ENCODE results near the gene ZBED3. TPM values are rescaled to one million over a fixed set of nuclear protein-coding genes. Genes with fewer than 3 reads are reported as not detected.

The ZBED3 gene
- total RNA-seq, 2 experiments from 2014 or later, result 0.47 to 0.71 TPM

GRCh38 chr5:77022511-77023417 lies 64.3 kb downstream of the ZBED3 start:
- ChIA-PET CTCF (interaction anchor here (1.0 kb wide), 1 partner anchor 85 kb away, joined by 3 read pairs; no protein-coding TSS in a partner anchor), POLR2A (no interaction called here)
- no peak for DNase-seq
- peaks cover 10% of the 10 kb centered on the region for H3K9me3 Mint-ChIP-seq
- H3K4me1 Mint-ChIP-seq, result peaks cover 8% of the 10 kb centered on the region
- H3K36me3 Mint-ChIP-seq (ENCODE audit: low read depth), result no peaks in the 10 kb centered on the region
- H3K4me3 Mint-ChIP-seq, result no peak overlapping the region
- peaks cover 30% of the 10 kb centered on the region for H3K27me3 Mint-ChIP-seq
- H3K27ac Mint-ChIP-seq, result no peak overlapping the region

Other genes with a start within 250 kb of the ZBED3 start
- 1 to 10 TPM; 1.8 to 2.2 TPM for gene S100Z, start 237.3 kb downstream of the ZBED3 start, total RNA-seq
- under 1 TPM in 1 of 2 experiments, not detected in 1; 0.27 TPM for gene CRHBP, start 134.2 kb downstream of the ZBED3 start, total RNA-seq
- 10 to 100 TPM; 27.6 to 28.9 TPM for gene AGGF1, start 56.9 kb downstream of the ZBED3 start, total RNA-seq
- under 1 TPM in 1 of 2 experiments, not detected in 1; 0.25 TPM for gene PDE8B, start 123.4 kb upstream of the ZBED3 start, total RNA-seq

Data from activated CD4-positive, alpha-beta T cell treated with anti-CD3 and anti-CD28 coated beads, Interleukin-2, amount 10 ng/mL, durations not matched to agents 7 days and 5 days (primary cell).